ENCODE data around the gene ITPK1.

Gene ITPK1

DNA sequence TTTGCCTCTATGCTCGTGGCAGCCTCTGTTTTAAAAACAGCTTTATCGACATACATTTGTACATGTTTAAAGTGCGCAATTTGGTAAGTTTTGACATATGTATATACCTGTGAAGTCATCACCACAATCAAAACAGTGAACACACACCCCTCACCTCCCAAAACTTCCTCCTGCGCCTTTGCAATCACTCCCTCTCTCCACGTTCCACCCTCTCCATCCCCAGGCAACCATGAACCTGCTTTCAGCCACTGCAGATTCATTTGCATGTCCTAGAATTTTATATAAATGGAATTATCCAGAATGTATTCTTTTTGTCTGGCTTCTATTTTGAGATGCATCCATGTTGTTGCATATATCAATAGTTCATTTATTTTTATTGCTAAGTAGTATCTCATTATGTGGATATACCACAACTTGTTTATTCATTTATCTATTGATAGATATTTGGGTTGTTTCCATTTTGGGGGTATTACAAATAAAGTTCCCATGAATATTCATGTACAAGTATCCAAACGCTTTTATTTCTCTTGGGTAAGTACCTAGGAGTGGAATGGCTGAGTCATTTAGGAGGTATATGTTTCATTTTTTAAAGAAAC is 208.3 kb downstream of the ITPK1 start:
- in situ Hi-C loops (cut with HindIII; ENCODE audit: low sequenced_read_pairs), result no loop called here

DNA sequence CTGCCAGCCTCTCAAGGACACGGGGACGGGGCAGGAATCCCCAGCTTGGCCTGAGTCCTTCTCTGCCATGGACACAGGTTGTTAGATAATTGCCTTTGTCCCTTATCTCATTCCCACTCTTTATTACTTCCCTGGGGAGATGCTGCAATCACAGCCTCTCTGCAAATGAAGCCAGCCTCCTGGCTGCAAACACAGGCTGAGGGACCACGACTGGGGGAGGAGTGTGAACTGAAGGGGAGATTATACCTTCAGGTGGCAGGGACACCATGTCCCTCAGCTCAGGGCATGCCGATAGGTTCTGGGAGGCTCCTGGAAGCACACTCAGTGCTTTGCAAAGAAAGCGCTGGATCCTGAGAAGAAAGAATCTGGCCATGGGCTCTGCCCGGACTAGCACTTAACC is 208.9 kb downstream of the ITPK1 start:
- in situ Hi-C loops (cut with HindIII; ENCODE audit: low sequenced_read_pairs), result no loop called here

DNA sequence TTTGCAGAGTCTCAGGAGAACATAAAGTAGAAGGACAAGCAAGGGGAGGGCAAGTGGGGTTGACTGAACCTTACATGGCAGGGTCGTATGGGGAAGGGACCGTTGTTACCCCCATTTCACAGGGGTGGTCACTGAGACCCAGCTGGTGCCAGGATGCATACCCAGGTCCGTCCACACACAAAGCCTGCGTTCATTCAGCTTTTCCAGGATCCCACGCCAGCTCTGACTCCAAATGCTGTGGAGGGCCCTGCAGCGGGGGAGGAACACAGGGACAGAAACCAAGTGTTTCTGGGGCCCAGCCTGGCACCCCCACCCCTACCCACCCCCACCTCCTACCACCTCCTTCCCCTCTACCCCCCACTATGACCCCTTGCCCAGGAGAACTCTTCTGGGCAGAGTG is 209.3 kb downstream of the ITPK1 start:
- in situ Hi-C loops (cut with HindIII; ENCODE audit: low sequenced_read_pairs), result no loop called here

DNA sequence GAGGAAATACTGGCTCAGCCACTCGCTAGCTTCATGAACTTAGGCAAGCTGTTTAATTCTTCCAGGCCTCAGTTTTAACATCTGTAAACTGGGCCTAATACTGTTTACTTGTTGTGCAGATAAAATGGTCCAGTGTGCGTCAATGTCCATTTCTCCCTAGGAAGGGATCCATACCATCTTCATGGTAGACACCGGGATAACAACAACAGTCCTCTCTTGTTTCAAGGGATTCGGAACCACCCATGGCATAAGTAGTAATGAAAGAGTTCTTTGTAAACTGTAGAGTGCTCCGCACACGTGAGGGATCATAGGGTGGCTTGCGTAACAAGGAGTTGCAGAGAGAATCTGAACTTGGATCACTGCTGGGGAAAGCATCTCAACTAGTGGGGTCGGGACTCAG is 210.1 kb downstream of the ITPK1 start:
- in situ Hi-C loops (cut with HindIII; ENCODE audit: low sequenced_read_pairs), result no loop called here

DNA sequence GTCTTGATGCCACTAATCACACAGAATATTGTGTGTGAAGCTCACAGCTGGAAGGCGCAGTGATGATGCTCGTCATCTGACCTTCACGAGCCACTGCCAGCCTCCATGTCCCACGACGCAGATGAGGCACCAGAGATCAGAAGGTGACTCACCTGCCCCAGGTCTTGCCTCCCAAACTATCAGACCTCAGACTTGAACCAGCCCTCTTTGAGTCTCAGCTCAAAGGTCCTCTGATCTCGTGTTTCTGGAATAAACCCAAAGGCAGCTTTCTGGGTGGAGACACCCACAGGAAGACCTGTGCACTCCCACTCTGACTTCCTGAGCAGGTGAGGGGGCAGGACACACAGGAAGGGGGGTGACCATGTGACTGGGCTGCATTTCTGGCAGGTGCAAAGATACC is 212.4 kb downstream of the ITPK1 start:
- in situ Hi-C loops (cut with HindIII; ENCODE audit: low sequenced_read_pairs), result no loop called here

DNA sequence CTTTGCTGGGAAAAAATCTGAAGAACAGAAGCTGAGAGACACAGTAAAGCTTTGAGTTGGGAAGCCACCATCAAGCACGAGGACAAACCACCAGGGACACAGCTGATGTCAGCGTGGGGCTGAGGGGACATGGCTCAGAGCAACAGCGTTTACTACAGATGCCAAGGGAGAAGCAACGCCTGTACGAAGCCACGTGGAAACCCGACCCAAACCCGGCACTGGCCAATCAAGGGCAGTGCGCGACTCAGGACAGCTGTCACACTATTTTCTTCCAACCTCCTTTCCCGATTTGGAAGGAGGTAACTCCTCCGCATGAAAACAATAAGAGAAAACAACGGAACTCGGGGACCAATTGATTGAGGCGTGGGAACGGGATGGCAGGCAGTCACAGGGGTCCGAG is 213.0 kb downstream of the ITPK1 start:
- in situ Hi-C loops (cut with HindIII; ENCODE audit: low sequenced_read_pairs), result no loop called here

DNA sequence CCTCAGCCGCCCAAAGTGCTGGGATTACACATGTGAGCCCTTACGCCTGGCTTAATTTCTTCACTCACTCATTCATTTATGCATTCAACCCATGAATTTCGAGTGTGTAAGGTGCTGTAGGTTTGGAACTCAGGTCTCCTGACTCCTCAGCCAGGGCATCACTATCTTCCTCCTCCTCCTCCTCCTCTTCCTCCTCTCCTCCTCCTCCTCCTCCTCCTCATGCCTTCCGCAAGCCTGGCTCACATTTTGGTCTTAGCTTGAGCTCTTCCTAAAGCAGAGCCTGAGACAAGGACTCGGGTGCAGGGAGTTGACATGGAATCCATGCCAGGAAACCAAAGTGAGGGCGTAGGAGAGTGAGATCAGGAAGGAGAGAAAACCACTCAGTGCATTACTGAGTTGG is 213.5 kb downstream of the ITPK1 start:
- in situ Hi-C loops (cut with HindIII; ENCODE audit: low sequenced_read_pairs), result no loop called here

DNA sequence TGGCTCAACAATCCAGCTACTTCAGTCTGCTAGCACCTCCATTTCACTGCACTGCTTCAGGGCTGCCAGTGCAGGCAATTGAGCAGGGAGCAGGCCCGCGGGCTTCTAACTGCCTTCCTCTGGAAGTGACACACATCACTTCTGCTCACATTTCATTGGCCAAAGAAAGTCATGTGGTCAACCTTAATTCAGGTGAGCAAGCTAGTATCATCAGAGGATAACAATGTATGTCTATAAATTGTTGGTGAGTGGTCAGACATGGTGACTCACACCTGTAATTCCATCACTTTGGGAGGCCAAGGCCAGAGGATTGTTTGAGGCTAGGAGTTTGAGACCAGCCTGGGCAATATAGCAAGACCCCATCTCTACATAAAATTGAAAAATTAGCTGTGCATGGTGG is 215.1 kb downstream of the ITPK1 start:
- in situ Hi-C loops (cut with HindIII; ENCODE audit: low sequenced_read_pairs), result no loop called here

DNA sequence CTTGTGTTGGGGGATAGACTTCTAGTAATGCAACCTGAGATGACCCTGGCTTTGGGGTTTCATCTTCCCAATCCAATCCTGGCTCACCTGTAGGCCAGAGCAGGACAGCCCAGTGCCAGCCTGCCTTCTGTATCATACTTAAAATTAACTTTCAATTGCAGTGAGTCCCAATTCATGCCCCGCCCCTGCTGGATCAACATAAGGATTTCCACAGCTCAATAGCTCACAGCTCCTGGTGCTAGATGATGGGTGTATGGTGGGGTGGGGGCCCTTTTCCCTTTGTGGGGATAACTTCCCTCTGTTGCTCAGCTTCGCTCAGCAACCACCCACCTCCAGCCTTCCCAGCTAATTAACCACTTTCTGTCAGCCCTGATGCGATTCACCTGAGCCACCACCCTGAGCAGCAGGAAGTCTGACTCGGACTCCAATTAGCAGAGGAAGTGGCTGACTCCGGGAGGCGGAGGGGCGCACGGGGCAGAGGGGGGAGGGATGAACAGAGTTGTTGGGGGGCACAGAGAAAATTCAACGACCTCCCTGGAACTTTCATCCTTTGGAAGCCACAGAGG is 217.1 kb downstream of the ITPK1 start:
- in situ Hi-C loops (cut with HindIII; ENCODE audit: low sequenced_read_pairs), result no loop called here

DNA sequence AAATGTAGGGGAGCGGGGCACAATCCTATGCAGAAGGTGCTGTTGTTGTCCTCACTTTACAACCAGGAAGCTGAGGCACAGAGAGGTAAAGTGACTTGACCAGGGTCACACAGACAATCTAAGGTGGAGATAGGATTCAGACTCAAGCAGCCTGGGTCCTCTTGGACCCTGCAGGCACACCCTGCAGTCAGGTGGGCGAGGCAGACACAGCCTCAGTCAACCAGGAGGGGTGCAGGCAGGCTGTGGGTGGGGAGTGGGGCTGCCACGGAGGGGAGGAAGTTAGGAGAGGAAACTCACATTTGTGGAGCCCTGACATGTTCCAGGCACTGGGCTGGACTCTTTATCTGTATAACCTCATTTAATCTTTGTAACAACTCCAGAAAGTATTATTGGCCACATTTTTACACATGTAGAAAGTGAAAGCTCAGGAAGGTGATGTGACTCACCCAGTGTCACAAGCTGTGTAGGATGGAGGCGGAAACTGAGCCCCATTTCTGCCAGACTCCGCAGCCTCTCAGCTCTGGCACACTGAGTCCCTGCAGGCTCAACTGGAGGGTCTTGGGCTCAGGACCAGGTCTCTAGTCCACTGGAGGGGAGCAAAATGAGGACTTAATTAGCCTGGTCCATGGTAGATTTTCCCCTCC is 217.7 kb downstream of the ITPK1 start:
- in situ Hi-C loops (cut with HindIII; ENCODE audit: low sequenced_read_pairs), result no loop called here

DNA sequence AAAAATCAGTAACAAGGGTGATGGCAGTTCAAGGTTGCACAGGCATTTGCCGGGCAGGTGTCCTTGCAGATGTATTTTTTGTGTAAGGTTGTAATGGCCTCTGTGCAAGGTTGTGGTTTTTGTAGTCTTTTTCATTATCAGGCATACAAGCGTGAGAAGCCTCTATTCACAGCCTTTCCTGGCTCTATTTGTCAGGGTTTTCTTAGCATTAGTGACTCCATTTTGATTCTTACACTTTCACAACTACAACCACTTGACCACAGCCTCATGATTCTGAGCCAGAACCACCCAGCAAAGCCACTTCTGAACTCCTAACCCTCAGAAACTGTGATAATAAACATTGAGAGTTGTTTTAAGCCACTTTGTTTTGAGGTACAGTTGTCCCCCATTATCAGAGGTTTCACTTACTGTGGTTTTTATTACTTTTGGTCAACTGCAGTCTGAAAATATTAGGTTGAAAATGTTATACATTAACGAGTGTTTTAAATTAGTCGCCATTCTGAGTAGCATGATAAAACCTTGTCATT is 220.3 kb downstream of the ITPK1 start:
- in situ Hi-C loops (cut with HindIII; ENCODE audit: low sequenced_read_pairs), result no loop called here

DNA sequence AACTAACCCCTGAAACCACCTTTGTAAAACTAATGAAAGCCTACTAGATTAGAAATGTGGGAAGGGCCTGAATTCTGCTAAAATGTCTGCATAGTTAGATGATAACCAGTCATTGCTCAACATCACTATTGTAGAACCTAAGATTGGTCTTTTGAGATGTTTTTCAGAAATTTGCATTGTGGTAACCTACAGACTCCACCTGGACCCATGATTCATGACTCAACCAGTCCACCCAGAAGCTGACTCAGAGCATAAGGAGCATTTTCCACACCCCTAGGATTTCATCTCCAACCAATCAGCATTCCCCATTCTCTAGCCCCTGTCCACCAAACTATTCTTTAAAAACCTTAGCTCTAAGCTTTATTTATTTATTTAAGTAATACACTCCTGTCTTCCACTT is 223.1 kb downstream of the ITPK1 start:
- in situ Hi-C loops (cut with HindIII; ENCODE audit: low sequenced_read_pairs), result loop anchor here (5.0 kb wide), 1 partner anchor 40 kb away; no protein-coding TSS in a partner anchor

DNA sequence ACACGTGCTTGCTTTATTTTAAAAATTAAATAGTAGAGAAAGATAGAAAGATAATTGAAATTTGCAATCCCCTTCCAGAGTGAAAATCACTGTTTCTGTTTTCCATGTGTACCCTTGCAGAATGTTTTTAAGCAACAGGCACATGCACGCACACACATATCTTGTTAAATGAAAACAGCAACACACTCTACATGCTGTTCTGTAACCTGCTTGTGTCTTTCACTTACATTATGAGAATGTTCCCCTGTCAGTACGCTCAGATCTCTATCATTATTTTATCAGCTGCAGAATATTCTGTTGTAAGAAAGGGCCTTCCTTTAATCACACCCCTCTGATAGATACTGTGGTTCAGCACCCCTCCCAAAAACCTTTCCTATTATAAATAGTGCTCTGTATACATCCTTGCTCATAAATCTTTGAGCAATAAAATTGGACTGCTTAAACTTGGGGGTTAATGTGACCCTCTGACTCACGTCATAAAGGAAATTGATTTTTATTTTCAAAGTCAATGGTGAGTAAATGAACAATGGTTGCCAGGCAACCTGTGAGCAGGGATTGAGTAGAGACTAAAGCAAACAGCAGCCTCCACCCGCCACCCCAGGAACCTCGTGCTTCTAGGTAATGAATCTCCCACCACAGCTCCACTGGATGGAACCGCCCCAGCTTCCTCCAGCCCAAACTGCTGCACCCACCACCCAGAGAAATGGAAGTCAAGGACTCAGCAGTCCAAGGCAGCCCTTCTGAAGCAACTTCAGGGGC is 224.7 kb downstream of the ITPK1 start:
- in situ Hi-C loops (cut with HindIII; ENCODE audit: low sequenced_read_pairs), result loop anchor here (5.0 kb wide), 1 partner anchor 41 kb away; no protein-coding TSS in a partner anchor

DNA sequence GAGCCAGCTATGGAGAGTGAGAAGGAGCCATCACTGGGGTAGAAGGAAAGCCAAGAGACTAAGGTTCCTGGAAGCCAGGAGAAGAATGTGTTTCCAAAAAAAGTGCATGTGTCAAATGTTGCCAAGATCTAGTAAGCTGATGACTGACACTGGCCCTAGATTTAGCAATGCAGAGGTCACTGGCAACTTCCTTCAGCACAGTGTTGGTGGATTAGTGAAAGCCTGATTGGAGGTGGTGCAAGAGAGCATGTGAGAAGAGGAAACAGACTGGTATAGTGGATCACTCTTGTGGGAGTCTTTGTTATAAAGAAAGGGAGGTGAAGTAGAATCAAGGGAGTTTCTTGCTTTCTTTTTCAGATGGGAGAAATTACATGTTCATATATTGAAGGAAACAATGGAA is 226.8 kb downstream of the ITPK1 start:
- in situ Hi-C loops (cut with HindIII; ENCODE audit: low sequenced_read_pairs), result no loop called here

DNA sequence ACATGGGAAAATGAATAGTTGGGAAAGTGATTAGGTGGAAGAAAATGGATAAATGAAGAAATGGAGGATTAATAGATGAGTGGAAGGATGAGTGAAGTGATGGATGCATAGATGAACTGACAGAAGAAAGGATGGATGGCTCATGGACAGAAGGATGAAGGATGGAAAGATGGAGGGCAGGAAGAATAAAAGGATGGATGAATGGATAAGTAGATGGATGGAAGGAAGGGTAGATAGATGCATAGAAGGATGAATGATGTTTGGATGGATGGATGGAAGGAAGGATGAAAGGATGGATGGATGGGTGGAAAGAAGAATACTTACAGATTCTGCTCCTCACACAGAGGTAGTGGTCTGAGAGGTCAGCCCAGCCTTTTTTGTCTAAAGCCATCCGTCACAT is 228.6 kb downstream of the ITPK1 start:
- in situ Hi-C loops (cut with HindIII; ENCODE audit: low sequenced_read_pairs), result no loop called here
